Measurements from ENCODE around the gene SYNGAP1.
A peak's percentile ranks its signal among the peaks of the same experiment; 100 is the strongest.

SYNGAP1 gene

GRCh38 chr6:33421344-33421643 is 1.4 kb downstream of the SYNGAP1 start:
- DNase-seq (ENCODE audit: low read depth): no peak

- DNase-seq (ENCODE audit: low read depth): no peak
These were observed 3.9 kb downstream of the SYNGAP1 start for GRCh38 chr6:33423777-33424176.

GRCh38 chr6:33424855-33425667 is 5.2 kb downstream of the SYNGAP1 start:
- no peak for DNase-seq (ENCODE audit: low read depth)

GRCh38 chr6:33425668-33426577 is 6.1 kb downstream of the SYNGAP1 start:
- peak; percentile 46 for DNase-seq (ENCODE audit: low read depth)

- no peak for DNase-seq (ENCODE audit: low read depth)
These were observed 7.0 kb downstream of the SYNGAP1 start for GRCh38 chr6:33426590-33427511.

GRCh38 chr6:33427585-33428223 is 7.8 kb downstream of the SYNGAP1 start:
- no peak for DNase-seq (ENCODE audit: low read depth)

- no peak for DNase-seq (ENCODE audit: low read depth)
These were observed 8.5 kb downstream of the SYNGAP1 start for GRCh38 chr6:33428224-33428965.

- DNase-seq (ENCODE audit: low read depth): no peak
These were observed 9.3 kb downstream of the SYNGAP1 start for GRCh38 chr6:33428966-33429749.

- DNase-seq (ENCODE audit: low read depth): no peak
These were observed 9.8 kb downstream of the SYNGAP1 start for GRCh38 chr6:33429750-33430052.

- no peak for DNase-seq (ENCODE audit: low read depth)
These were observed 10.5 kb downstream of the SYNGAP1 start for GRCh38 chr6:33430334-33430733.

GRCh38 chr6:33430991-33431879 is 11.4 kb downstream of the SYNGAP1 start:
- DNase-seq (ENCODE audit: low read depth): no peak

- DNase-seq (ENCODE audit: low read depth): no peak
These were observed 12.1 kb downstream of the SYNGAP1 start for GRCh38 chr6:33431880-33432541.

GRCh38 chr6:33432546-33432945 is 12.7 kb downstream of the SYNGAP1 start:
- no peak for DNase-seq (ENCODE audit: low read depth)

GRCh38 chr6:33433001-33433543 is 13.2 kb downstream of the SYNGAP1 start:
- DNase-seq (ENCODE audit: low read depth): no peak

- no peak for DNase-seq (ENCODE audit: low read depth)
These were observed 13.8 kb downstream of the SYNGAP1 start for GRCh38 chr6:33433544-33434191.

- DNase-seq (ENCODE audit: low read depth): no peak
These were observed 15.1 kb downstream of the SYNGAP1 start for GRCh38 chr6:33434961-33435360.

- no peak for DNase-seq (ENCODE audit: low read depth)
These were observed 17.8 kb downstream of the SYNGAP1 start for GRCh38 chr6:33437666-33438065.
